ENCODE results near the gene AP1S1.

DNA sequence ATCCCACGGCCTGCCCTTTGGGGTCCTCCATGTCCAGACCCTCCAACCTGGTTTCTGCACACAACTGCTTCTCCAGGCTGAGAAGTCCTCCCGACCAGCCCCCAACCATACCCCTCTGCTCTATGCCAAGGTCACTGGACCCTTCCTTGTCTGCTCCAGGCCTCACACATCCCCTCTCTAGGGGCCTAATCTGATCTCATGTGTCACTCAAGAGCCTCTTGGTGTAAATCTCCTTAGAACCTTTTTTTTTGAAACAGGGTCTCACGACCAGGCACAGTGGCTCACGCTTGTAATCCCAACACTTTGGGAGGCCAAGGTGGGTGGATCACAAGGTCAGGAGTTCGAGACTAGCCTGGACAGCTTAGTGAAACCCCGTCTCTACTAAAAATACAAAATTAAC, 44.9 kb upstream of the AP1S1 start:
- TF ChIP-seq, protein P1, sequence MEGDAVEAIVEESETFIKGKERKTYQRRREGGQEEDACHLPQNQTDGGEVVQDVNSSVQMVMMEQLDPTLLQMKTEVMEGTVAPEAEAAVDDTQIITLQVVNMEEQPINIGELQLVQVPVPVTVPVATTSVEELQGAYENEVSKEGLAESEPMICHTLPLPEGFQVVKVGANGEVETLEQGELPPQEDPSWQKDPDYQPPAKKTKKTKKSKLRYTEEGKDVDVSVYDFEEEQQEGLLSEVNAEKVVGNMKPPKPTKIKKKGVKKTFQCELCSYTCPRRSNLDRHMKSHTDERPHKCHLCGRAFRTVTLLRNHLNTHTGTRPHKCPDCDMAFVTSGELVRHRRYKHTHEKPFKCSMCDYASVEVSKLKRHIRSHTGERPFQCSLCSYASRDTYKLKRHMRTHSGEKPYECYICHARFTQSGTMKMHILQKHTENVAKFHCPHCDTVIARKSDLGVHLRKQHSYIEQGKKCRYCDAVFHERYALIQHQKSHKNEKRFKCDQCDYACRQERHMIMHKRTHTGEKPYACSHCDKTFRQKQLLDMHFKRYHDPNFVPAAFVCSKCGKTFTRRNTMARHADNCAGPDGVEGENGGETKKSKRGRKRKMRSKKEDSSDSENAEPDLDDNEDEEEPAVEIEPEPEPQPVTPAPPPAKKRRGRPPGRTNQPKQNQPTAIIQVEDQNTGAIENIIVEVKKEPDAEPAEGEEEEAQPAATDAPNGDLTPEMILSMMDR (IDR thresholded peaks at IDR 0.05): no peak
- TF ChIP-seq POLR2A (IDR thresholded peaks at IDR 0.05): no peak

Data from right lobe of liver (tissue), 4 donors.